ENCODE results near the gene CCDC85A.

- no peak for TF ChIP-seq CTCF (IDR thresholded peaks at IDR 0.05; ENCODE audit: poor library complexity, severe bottlenecking)
- no peak for TF ChIP-seq POLR2AphosphoS5 (IDR thresholded peaks at IDR 0.05)
- no peak for TF ChIP-seq EP300 (conservative IDR thresholded peaks at IDR 0.05; ENCODE audit: poor library complexity, severe bottlenecking)
- no peak for TF ChIP-seq SMC3 (conservative IDR thresholded peaks at IDR 0.05; ENCODE audit: poor library complexity)
- TF ChIP-seq EZH2 (IDR thresholded peaks at IDR 0.05; ENCODE audit: borderline replicate concordance, insufficient read depth, low read length, poor library complexity, severe bottlenecking), result no peak
- TF ChIP-seq TAF1 (IDR thresholded peaks at IDR 0.05; ENCODE audit: low read depth), result no peak
- no peak for TF ChIP-seq RAD21 (conservative IDR thresholded peaks at IDR 0.05)
Measured at GRCh38 chr2:56204556-56204955, 20.8 kb downstream of the CCDC85A start.
